GM23338 (cell line): ENCODE measurements around the gene FKBP9. TPM values are rescaled to one million over a fixed set of nuclear protein-coding genes. Genes with fewer than 3 reads are reported as not detected.

Experiments
- ATAC-seq: fragments of 200-7000 bp; cut with Tn5 transposase; 3 replicates; pipeline ENCODE4 v1.9.1; 2020
- DNase-seq: peaks from one replicate; pipeline ENCODE4 v3.0.0-alpha.2; 2015; ENCODE audit warnings: low spot score
- H2AFZ ChIP-seq: fragments of 200-600 bp; sonication (generic); 2 replicates; pipeline ENCODE4 v1.8.0; 2016; ENCODE audit warnings: antibody characterized with exemption, mild to moderate bottlenecking, moderate library complexity
- H3F3A ChIP-seq: fragments of 200-600 bp; sonication (generic); replicated peaks from 2 replicates; pipeline ENCODE4 v1.8.0; 2017; ENCODE audit warnings: antibody characterized with exemption, mixed run types, low read depth
- H3K27ac ChIP-seq: fragments of 200-600 bp; sonication (generic); 2 replicates; pipeline ENCODE4 v1.6.1; 2016; ENCODE audit warnings: low read depth
- H3K27me3 ChIP-seq: fragments of 200-600 bp; sonication (generic); 2 replicates; pipeline ENCODE4 v1.8.0; 2016; ENCODE audit warnings: mild to moderate bottlenecking, mixed run types, moderate library complexity; ENCODE audit not compliant: insufficient read depth
- H3K36me3 ChIP-seq: fragments of 200-600 bp; sonication (generic); 2 replicates; pipeline ENCODE4 v1.8.0; 2016; ENCODE audit warnings: mild to moderate bottlenecking; ENCODE audit not compliant: insufficient read depth
- H3K4me1 ChIP-seq: fragments of 200-600 bp; sonication (generic); 2 replicates; pipeline ENCODE4 v1.8.0; 2016; ENCODE audit warnings: mild to moderate bottlenecking, moderate library complexity; ENCODE audit not compliant: insufficient read depth
- H3K4me2 ChIP-seq: fragments of 200-600 bp; sonication (generic); 2 replicates; pipeline ENCODE4 v1.7.1; 2017; ENCODE audit warnings: mixed run types
- H3K4me3 ChIP-seq: fragments of 200-600 bp; sonication (generic); 2 replicates; pipeline ENCODE4 v1.6.1; 2016; ENCODE audit warnings: mixed run types
- H3K79me2 ChIP-seq: fragments of 200-600 bp; sonication (generic); replicated peaks from 2 replicates; pipeline ENCODE4 v1.8.0; 2017; ENCODE audit warnings: mild to moderate bottlenecking; ENCODE audit not compliant: insufficient read depth
- H3K9me2 ChIP-seq: fragments of 200-600 bp; sonication (generic); 2 replicates; pipeline ENCODE4 v1.8.0; 2017; ENCODE audit not compliant: insufficient read depth
- H4K20me1 ChIP-seq: fragments of 200-600 bp; sonication (generic); replicated peaks from 2 replicates; pipeline ENCODE4 v1.8.0; 2017; ENCODE audit warnings: mild to moderate bottlenecking; ENCODE audit not compliant: insufficient read depth
- H3K27ac Mint-ChIP-seq: 2 replicates; pipeline ENCODE4 v1.8.0; 2020; ENCODE audit warnings: inconsistent platforms, mild to moderate bottlenecking, moderate library complexity, mixed read lengths
- H3K27me3 Mint-ChIP-seq: 3 replicates; pipeline ENCODE4 v1.8.0; 2022; ENCODE audit warnings: low read depth, mild to moderate bottlenecking, moderate library complexity, mixed read lengths, inconsistent platforms; ENCODE audit not compliant: insufficient read depth, poor library complexity
- H3K36me3 Mint-ChIP-seq: 3 replicates; pipeline ENCODE4 v1.8.0; 2021; ENCODE audit warnings: low read depth, mild to moderate bottlenecking, inconsistent platforms, moderate library complexity, mixed read lengths
- H3K4me1 Mint-ChIP-seq: 3 replicates; pipeline ENCODE4 v1.8.0; 2020; ENCODE audit warnings: mild to moderate bottlenecking, inconsistent platforms, mixed read lengths
- H3K4me3 Mint-ChIP-seq: 3 replicates; pipeline ENCODE4 v1.8.0; 2021; ENCODE audit warnings: moderate library complexity, mild to moderate bottlenecking, inconsistent platforms, mixed read lengths
- H3K9me3 Mint-ChIP-seq: 3 replicates; pipeline ENCODE4 v1.8.0; 2020; ENCODE audit warnings: moderate library complexity, mild to moderate bottlenecking, inconsistent platforms, mixed read lengths
- EZH2 ChIP-seq: fragments of 200-600 bp; sonication (generic); IDR thresholded peaks from one replicate; pipeline ENCODE4 v1.8.0; 2017; ENCODE audit warnings: antibody characterized with exemption, mild to moderate bottlenecking, low read depth; ENCODE audit not compliant: unreplicated experiment
- EZH2phosphoT487 ChIP-seq: fragments of 200-600 bp; sonication (generic); IDR thresholded peaks from one replicate; pipeline ENCODE4 v1.8.1; 2018; ENCODE audit warnings: antibody characterized with exemption; ENCODE audit not compliant: unreplicated experiment
- JUNB ChIP-seq: IDR thresholded peaks from one replicate; pipeline ENCODE4 v1.6.1; 2016; ENCODE audit warnings: antibody characterized with exemption; ENCODE audit not compliant: unreplicated experiment
- NANOG ChIP-seq: IDR thresholded peaks from 2 replicates; pipeline ENCODE4 v1.6.1; 2016; ENCODE audit warnings: antibody characterized with exemption, borderline replicate concordance
- POLR2AphosphoS5 ChIP-seq: IDR thresholded peaks from 2 replicates; pipeline ENCODE4 v1.6.1; 2016; ENCODE audit warnings: antibody characterized with exemption, low read depth
- STAT1 ChIP-seq: IDR thresholded peaks from one replicate; pipeline ENCODE4 v1.6.1; 2016; ENCODE audit warnings: antibody characterized with exemption; ENCODE audit not compliant: unreplicated experiment
- ZNF114 ChIP-seq: fragments of 250-450 bp; sonication (Bioruptor Pico); IDR thresholded peaks from 2 replicates; pipeline ENCODE4 v1.5.0; 2020; ENCODE audit warnings: mild to moderate bottlenecking, moderate library complexity
- ZNF331 ChIP-seq: fragments of 250-450 bp; sonication (Bioruptor Pico); IDR thresholded peaks from 2 replicates; pipeline ENCODE4 v1.5.0; 2020; ENCODE audit warnings: low read depth, mild to moderate bottlenecking, moderate library complexity
- polyA plus RNA-seq: library from polyadenylated mRNA; unstranded; fragments of >200 nt; fragmentation: Nextera tagmentation; extraction: Ambion mirVana; gene quantifications from 2 replicates; pipeline ENCODE4 v1.2.1, GENCODE V29; 2016
- total RNA-seq: library from RNA; depleted of rRNA; stranded (reverse); fragments of >200 nt; shearing (Covaris generic); gene quantifications from 2 replicates; pipeline ENCODE4 v1.2.3, GENCODE V29; 2014
- TF ChIP-seq, protein P1 (sequence below): fragments of 250-450 bp; sonication (Bioruptor Pico); IDR thresholded peaks from 2 replicates; pipeline ENCODE4 v1.5.0; 2020; ENCODE audit warnings: mild to moderate bottlenecking, moderate library complexity
- TF ChIP-seq, protein P2 (sequence below): IDR thresholded peaks from one replicate; pipeline ENCODE4 v1.6.1; 2018; ENCODE audit warnings: antibody characterized with exemption; ENCODE audit not compliant: unreplicated experiment
- TF ChIP-seq, protein P3 (sequence below): IDR thresholded peaks from 2 replicates; pipeline ENCODE4 v1.6.1; 2016; ENCODE audit warnings: antibody characterized with exemption

The FKBP9 gene
- total and polyA plus RNA-seq, 2 experiments from 2014 or later = 5.2 to 15.8 TPM

DNA sequence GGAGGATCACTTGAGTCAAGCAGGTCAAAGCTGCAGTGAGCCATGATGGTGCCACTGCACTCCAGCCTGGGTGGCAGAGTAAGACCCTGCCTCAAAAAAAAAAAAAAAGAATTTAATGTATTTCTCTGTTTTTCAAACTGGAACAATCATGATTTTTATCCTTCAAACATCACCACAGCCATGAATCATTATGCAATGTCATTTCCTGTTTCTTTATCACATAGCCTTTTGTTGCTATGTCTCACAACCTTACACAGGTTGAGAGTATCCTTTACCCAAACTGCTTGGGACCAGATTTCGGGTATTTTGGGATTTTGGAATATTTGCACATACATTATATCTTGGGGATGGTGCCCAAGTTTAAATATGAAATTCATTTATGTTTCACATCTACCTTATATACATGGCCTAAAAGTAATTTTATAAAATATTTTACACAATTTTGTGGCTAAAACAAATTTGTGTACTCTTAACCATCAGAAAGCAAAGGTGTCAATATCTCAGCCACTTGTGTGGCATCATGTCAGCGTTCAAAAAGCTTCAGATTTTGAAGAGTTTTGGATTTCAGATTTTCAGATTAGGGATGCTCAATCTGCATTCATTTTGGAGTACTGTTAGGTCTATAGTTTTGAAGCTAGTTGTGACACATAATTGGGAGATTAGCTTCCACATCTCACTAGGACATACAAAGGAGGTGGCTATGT is 97.2 kb downstream of the FKBP9 start:
- DNase-seq = no peak
- H3K27me3 Mint-ChIP-seq = no peaks in the 10 kb centered on the region
- Histone ChIP-seq H2AFZ (no peak overlapping the region), H3K4me2 (no peak overlapping the region), H3K27ac (no peak overlapping the region), H4K20me1 (peaks cover 56% of the 10 kb centered on the region), H3K4me1 (no peaks in the 10 kb centered on the region; the same call in 1 of the 2 replicates), H3K4me3 (no peak overlapping the region), H3F3A (no peaks in the 10 kb centered on the region), H3K79me2 (peaks cover 99% of the 10 kb centered on the region), H3K36me3 (no peaks in the 10 kb centered on the region), H3K9me2 (no peaks in the 10 kb centered on the region), H3K27me3 (no peaks in the 10 kb centered on the region)
- no peak overlapping the region for H3K4me3 Mint-ChIP-seq
- peaks cover 6% of the 10 kb centered on the region; the same call in 1 of the 3 replicates for H3K36me3 Mint-ChIP-seq
- TF ChIP-seq EZH2 (no peak), POLR2AphosphoS5 (no peak), STAT1 (no peak), EZH2phosphoT487 (no peak), ZNF114 (CRISPR knock-in tag) (no peak), ZNF331 (CRISPR knock-in tag) (no peak), NANOG (no peak), JUNB (no peak)
- TF ChIP-seq, protein P1, sequence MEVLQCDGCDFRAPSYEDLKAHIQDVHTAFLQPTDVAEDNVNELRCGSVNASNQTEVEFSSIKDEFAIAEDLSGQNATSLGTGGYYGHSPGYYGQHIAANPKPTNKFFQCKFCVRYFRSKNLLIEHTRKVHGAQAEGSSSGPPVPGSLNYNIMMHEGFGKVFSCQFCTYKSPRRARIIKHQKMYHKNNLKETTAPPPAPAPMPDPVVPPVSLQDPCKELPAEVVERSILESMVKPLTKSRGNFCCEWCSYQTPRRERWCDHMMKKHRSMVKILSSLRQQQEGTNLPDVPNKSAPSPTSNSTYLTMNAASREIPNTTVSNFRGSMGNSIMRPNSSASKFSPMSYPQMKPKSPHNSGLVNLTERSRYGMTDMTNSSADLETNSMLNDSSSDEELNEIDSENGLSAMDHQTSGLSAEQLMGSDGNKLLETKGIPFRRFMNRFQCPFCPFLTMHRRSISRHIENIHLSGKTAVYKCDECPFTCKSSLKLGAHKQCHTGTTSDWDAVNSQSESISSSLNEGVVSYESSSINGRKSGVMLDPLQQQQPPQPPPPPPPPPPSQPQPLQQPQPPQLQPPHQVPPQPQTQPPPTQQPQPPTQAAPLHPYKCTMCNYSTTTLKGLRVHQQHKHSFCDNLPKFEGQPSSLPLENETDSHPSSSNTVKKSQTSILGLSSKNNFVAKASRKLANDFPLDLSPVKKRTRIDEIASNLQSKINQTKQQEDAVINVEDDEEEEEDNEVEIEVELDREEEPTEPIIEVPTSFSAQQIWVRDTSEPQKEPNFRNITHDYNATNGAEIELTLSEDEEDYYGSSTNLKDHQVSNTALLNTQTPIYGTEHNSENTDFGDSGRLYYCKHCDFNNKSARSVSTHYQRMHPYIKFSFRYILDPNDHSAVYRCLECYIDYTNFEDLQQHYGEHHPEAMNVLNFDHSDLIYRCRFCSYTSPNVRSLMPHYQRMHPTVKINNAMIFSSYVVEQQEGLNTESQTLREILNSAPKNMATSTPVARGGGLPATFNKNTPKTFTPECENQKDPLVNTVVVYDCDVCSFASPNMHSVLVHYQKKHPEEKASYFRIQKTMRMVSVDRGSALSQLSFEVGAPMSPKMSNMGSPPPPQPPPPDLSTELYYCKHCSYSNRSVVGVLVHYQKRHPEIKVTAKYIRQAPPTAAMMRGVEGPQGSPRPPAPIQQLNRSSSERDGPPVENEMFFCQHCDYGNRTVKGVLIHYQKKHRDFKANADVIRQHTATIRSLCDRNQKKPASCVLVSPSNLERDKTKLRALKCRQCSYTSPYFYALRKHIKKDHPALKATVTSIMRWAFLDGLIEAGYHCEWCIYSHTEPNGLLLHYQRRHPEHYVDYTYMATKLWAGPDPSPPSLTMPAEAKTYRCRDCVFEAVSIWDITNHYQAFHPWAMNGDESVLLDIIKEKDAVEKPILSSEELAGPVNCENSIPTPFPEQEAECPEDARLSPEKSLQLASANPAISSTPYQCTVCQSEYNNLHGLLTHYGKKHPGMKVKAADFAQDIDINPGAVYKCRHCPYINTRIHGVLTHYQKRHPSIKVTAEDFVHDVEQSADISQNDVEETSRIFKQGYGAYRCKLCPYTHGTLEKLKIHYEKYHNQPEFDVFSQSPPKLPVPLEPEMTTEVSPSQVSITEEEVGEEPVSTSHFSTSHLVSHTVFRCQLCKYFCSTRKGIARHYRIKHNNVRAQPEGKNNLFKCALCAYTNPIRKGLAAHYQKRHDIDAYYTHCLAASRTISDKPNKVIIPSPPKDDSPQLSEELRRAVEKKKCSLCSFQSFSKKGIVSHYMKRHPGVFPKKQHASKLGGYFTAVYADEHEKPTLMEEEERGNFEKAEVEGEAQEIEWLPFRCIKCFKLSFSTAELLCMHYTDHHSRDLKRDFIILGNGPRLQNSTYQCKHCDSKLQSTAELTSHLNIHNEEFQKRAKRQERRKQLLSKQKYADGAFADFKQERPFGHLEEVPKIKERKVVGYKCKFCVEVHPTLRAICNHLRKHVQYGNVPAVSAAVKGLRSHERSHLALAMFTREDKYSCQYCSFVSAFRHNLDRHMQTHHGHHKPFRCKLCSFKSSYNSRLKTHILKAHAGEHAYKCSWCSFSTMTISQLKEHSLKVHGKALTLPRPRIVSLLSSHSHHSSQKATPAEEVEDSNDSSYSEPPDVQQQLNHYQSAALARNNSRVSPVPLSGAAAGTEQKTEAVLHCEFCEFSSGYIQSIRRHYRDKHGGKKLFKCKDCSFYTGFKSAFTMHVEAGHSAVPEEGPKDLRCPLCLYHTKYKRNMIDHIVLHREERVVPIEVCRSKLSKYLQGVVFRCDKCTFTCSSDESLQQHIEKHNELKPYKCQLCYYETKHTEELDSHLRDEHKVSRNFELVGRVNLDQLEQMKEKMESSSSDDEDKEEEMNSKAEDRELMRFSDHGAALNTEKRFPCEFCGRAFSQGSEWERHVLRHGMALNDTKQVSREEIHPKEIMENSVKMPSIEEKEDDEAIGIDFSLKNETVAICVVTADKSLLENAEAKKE (CRISPR knock-in tag) = no peak
- TF ChIP-seq, protein P2, sequence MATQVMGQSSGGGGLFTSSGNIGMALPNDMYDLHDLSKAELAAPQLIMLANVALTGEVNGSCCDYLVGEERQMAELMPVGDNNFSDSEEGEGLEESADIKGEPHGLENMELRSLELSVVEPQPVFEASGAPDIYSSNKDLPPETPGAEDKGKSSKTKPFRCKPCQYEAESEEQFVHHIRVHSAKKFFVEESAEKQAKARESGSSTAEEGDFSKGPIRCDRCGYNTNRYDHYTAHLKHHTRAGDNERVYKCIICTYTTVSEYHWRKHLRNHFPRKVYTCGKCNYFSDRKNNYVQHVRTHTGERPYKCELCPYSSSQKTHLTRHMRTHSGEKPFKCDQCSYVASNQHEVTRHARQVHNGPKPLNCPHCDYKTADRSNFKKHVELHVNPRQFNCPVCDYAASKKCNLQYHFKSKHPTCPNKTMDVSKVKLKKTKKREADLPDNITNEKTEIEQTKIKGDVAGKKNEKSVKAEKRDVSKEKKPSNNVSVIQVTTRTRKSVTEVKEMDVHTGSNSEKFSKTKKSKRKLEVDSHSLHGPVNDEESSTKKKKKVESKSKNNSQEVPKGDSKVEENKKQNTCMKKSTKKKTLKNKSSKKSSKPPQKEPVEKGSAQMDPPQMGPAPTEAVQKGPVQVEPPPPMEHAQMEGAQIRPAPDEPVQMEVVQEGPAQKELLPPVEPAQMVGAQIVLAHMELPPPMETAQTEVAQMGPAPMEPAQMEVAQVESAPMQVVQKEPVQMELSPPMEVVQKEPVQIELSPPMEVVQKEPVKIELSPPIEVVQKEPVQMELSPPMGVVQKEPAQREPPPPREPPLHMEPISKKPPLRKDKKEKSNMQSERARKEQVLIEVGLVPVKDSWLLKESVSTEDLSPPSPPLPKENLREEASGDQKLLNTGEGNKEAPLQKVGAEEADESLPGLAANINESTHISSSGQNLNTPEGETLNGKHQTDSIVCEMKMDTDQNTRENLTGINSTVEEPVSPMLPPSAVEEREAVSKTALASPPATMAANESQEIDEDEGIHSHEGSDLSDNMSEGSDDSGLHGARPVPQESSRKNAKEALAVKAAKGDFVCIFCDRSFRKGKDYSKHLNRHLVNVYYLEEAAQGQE = no peak
- TF ChIP-seq, protein P3, sequence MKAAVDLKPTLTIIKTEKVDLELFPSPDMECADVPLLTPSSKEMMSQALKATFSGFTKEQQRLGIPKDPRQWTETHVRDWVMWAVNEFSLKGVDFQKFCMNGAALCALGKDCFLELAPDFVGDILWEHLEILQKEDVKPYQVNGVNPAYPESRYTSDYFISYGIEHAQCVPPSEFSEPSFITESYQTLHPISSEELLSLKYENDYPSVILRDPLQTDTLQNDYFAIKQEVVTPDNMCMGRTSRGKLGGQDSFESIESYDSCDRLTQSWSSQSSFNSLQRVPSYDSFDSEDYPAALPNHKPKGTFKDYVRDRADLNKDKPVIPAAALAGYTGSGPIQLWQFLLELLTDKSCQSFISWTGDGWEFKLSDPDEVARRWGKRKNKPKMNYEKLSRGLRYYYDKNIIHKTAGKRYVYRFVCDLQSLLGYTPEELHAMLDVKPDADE = no peak
- ATAC-seq = no peak
- H3K9me3 Mint-ChIP-seq = no peaks in the 10 kb centered on the region
- H3K27ac Mint-ChIP-seq = no peak overlapping the region
- H3K4me1 Mint-ChIP-seq = 0 out of 3 replicates have a peak, but pooled peaks cover 5% of the 10 kb centered on the region
